ENCODE results near the gene SPATA17.

SPATA17 gene

DNA sequence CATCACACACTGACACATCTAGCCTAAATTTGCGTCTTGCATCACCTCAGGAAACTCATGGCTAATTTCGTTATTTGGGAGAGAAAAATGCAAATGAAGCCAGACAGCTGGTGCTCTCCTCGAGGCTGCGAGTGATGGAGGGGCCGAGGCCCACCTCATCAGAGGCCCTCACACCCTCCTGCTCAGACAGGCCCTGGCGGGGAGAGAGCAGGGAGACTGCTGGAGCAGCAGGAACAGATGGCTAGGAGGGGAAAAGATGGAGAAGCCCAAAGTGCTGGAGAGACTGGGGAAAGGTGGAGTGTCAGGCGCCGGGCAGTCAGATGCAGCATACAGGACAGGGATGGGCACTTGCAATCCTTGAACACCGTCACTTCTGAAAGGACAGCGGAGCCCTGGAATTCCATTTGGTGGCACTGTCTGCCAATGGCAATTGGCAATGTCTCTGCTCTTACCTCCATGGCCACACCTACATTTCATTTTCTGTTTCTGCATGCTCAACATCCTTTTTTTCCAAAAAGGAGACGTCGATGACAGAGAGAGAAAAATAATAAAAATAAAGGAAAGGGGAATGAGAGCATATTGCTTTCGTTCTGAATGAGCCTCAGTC lies 286.2 kb downstream of the SPATA17 start (continued):
- TF ChIP-seq, protein P1, sequence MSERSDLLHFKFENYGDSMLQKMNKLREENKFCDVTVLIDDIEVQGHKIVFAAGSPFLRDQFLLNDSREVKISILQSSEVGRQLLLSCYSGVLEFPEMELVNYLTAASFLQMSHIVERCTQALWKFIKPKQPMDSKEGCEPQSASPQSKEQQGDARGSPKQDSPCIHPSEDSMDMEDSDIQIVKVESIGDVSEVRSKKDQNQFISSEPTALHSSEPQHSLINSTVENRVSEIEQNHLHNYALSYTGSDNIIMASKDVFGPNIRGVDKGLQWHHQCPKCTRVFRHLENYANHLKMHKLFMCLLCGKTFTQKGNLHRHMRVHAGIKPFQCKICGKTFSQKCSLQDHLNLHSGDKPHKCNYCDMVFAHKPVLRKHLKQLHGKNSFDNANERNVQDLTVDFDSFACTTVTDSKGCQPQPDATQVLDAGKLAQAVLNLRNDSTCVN (tag by site-specific recombination; optimal IDR thresholded peaks at IDR 0.05), result no peak
- TF ChIP-seq ZNF248 (tag by site-specific recombination; IDR thresholded peaks at IDR 0.05), result no peak
- TF ChIP-seq, protein P2, sequence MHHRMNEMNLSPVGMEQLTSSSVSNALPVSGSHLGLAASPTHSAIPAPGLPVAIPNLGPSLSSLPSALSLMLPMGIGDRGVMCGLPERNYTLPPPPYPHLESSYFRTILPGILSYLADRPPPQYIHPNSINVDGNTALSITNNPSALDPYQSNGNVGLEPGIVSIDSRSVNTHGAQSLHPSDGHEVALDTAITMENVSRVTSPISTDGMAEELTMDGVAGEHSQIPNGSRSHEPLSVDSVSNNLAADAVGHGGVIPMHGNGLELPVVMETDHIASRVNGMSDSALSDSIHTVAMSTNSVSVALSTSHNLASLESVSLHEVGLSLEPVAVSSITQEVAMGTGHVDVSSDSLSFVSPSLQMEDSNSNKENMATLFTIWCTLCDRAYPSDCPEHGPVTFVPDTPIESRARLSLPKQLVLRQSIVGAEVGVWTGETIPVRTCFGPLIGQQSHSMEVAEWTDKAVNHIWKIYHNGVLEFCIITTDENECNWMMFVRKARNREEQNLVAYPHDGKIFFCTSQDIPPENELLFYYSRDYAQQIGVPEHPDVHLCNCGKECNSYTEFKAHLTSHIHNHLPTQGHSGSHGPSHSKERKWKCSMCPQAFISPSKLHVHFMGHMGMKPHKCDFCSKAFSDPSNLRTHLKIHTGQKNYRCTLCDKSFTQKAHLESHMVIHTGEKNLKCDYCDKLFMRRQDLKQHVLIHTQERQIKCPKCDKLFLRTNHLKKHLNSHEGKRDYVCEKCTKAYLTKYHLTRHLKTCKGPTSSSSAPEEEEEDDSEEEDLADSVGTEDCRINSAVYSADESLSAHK (tag by site-specific recombination; IDR thresholded peaks at IDR 0.05), result no peak

DNA sequence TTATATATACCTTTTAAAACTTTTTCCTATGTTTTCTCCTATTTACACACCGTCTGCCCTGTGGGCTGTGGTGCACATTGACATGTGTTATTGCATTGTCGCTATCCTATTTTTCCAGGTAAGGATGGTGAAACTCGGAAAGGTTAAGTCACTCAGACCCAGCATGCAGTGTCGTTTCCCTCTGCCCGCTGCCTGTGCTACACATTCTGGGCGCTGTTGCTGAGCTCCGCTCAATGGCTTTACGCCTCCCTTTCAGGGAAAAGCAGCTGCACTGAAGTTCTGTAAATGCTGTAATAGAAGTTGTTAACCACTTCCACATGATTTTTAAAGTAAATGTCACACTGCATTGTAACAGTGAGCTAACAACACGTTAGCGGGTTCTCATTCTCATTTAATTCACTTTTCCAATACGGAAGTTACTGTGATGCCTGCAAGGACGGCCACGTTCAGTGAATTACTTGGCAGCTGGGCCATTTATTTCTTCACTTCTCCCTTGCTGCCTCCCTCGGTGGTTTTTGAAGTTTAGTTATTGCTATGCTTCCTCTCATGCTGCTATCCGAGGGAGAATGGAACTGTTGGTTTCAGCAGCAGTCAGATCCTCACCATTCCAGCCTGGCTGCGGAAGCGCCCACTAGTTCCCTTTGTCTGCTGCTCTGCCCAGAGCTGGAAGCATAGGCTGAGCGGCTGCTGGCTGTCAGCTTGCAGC lies 288.7 kb downstream of the SPATA17 start:
- H3K27ac ChIP-seq (ENCODE audit: extremely low read depth, low read depth, low read length), result no peak overlapping the region
- H3K4me3 ChIP-seq (ENCODE audit: low read depth, low read length), result no peak overlapping the region
- H3K9me3 ChIP-seq (ENCODE audit: control insufficient read depth, insufficient read depth, low read depth, low read length), result no peaks in the 10 kb centered on the region
- no peaks in the 10 kb centered on the region for H3K4me1 ChIP-seq (ENCODE audit: control insufficient read depth, insufficient read depth, low read length)
- no peak for TF ChIP-seq ZNF354C (tag by site-specific recombination; IDR thresholded peaks at IDR 0.05; ENCODE audit: borderline replicate concordance, low read depth)
- no peak for TF ChIP-seq ZNF239 (tag by site-specific recombination; IDR thresholded peaks at IDR 0.05)
- TF ChIP-seq GLIS1 (tag by site-specific recombination; IDR thresholded peaks at IDR 0.05), result no peak
- TF ChIP-seq TRIM28 (IDR thresholded peaks at IDR 0.05; ENCODE audit: borderline replicate concordance, low read length), result no peak
- no peak for TF ChIP-seq ZNF10 (tag by site-specific recombination; IDR thresholded peaks at IDR 0.05)
- POLR2A ChIA-PET, result no interaction called here
- no peaks in the 10 kb centered on the region for H3K36me3 ChIP-seq (ENCODE audit: control insufficient read depth in 2 of 2, insufficient read depth in 1 of 2, low read length in 2 of 2)
- CTCF ChIA-PET, result no interaction called here

All from HEK293 (cell line).